ENCODE data around the gene PARD3.

Gene PARD3

DNA sequence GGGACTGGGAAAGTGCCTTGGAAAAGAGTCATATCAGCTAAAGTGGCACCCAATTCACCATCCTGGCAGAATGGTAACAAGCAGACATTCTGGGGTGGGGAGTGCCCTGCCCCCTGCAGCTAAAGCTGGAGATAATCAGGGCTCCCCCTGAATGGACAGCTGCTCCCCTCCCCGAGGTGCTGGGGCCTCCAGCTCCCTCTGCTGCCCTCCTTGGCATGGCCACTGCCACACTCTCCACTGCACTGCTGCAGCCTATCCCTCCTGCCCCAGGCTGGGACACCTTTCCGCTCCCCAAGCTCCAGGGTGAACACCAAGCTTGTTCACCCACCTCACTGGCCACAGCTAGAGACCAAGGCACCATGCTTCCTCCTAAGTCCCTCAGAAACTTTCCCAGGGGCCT is 9.8 kb upstream of the PARD3 start:
- DNase-seq (ENCODE audit: low read depth in 3 of 3) = no peak

GRCh38 chr10:34821587-34822585 is 6.8 kb upstream of the PARD3 start:
- no peak for DNase-seq (ENCODE audit: low read depth in 3 of 3)

- no peak for DNase-seq (ENCODE audit: low read depth in 3 of 3)
These were observed 2.5 kb upstream of the PARD3 start for GRCh38 chr10:34817586-34817985.

DNA sequence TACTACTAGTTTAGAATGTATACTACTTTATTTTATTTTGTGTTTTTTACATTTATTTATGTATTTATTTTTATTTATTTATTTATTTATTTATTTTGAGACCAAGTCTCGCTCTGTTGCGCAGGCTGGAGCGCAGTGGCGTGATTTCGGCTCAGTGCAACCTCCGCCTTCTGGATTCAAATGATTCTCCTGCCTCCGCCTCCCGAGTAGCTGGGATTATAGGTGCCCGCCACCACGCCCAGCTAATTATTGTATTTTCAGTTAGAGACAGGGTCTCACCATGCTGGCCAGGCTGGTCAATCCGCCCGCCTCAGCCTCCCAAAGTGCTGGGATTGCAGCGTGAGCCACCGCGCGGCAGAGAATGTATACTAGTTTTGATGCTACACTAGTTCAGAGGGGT is 2.0 kb upstream of the PARD3 start:
- DNase-seq (ENCODE audit: low read depth in 3 of 3) = no peak

- DNase-seq (ENCODE audit: low read depth in 3 of 3) = no peak
These were observed 1.5 kb upstream of the PARD3 start for GRCh38 chr10:34816501-34817002.

DNA sequence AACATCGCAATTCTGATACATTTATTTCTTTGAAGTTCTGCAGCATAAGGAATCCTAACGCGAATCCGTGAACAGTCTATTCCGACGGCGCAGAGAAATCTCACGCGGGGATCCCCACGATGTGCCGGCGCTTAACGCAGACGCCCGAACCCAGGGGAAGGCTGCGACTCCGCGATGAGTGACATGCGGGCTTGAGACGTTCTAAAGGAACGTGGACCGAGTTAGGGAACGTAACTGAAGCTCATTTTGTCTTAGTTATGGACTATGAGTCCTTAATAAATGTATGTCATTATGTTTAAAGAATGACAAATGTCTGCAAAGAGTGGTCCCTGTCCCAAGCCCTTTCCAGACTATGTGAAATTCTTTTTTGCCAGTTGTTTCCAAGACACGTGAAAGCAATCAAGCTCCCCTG is 995 bp upstream of the PARD3 start:
- DNase-seq (ENCODE audit: low read depth in 3 of 3) = no peak

DNA sequence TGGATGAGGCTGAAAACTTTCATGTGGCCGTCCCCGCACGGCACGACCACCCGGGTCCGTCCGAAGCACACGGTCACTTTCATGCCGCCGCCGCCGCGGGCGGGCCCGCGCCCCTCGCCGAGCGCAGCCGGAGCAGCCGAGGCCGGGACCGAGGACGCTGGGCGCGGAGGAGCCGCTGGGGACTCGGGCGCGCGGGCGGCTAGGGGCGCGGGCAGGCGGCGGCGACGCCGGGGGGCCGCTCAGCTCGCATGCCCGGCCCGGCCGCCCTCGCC is 247 bp downstream of the PARD3 start:
- no peak for DNase-seq (ENCODE audit: low read depth in 3 of 3)

GRCh38 chr10:34814223-34814912 is 728 bp downstream of the PARD3 start:
- no peak for DNase-seq (ENCODE audit: low read depth in 3 of 3)

DNA sequence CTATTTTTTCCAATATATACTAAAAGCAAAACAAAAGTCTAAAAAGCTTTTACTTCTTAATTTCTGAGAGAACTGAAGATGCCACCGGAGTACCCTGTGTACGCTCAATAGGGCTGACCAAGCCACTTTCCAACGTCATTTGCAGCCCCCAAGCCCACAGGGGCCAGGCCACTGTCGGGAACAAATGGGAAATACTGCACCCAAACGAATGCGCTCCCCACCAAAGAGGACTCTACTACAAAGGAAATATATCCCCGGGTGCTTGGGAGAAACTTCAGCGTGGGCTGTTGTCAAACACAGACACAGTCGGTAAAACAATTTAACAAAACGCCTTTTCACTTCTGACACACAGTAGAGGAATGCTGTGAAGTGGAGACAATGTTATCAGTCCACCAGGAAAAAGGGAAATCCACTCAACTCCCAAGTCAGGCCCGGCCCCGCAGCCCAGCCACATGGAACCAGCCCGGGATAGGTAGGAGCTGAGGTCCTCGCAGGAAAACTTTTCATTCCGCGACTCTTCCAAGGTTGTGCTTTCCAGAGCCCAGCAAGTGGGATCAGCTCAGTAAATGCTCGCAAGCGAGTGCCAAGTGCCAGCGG is 1.4 kb downstream of the PARD3 start:
- DNase-seq (ENCODE audit: low read depth in 3 of 3) = no peak

DNA sequence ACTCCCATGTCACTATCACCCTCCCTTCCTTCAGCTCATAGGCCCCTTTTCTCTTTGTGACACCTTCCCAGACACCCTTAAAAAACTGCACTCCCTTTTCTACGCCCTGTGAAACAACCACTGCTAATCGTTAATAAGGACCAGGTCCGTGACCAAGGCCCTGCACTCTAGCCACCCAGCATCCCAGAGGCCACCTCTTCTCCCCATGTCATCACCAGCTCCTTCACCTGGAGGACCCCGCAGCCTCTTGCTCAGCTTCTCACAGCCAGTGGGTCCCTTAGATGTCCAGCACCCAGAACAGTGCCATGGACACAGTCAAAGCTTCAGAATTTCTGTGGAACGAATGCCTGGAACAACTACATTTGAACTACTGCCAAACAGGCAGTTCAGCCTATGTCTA is 2.3 kb downstream of the PARD3 start:
- no peak for DNase-seq (ENCODE audit: low read depth in 3 of 3)

GRCh38 chr10:34811968-34812514 is 3.1 kb downstream of the PARD3 start:
- no peak for DNase-seq (ENCODE audit: low read depth in 3 of 3)

DNA sequence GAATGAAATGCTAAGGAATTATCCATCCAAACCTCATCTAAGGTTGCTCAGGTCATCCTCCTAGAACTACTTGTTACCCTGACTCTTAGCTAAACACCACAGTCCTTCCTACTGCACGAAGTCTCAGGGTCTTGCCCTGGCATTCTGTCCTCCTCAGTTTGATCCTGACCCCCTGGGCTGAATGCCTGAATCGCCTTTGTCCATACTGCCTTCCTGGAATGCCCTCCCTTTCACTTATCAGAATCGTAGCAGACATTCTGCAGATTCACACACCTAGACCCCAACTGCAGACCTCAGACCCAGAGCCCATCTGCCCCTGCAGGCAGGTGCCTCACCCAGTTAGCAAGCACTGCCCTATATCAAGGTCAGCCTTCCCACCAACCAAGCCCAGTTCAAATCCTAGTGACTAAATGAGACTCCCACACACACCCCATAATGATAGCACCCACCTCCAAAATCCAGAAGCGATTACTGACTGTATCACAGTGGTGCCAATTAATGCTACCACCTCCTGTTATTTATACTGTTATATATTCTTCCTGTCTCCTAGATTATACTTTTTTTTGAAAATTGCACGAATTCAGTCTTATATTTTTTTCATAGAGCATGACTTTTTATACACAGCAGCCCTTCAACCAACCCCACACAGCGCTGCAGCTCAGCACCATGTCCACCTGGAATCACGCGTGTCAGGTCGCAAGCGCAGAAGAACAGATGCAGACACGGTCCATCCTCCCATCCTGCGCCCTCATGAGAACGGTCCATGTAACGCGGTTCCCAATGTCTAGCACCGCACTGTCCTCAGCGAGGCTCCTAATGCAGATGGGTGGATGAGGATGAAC is 3.7 kb downstream of the PARD3 start:
- no peak for DNase-seq (ENCODE audit: low read depth in 3 of 3)

- DNase-seq (ENCODE audit: low read depth in 3 of 3) = no peak
These were observed 5.3 kb downstream of the PARD3 start for GRCh38 chr10:34809796-34810195.

DNA sequence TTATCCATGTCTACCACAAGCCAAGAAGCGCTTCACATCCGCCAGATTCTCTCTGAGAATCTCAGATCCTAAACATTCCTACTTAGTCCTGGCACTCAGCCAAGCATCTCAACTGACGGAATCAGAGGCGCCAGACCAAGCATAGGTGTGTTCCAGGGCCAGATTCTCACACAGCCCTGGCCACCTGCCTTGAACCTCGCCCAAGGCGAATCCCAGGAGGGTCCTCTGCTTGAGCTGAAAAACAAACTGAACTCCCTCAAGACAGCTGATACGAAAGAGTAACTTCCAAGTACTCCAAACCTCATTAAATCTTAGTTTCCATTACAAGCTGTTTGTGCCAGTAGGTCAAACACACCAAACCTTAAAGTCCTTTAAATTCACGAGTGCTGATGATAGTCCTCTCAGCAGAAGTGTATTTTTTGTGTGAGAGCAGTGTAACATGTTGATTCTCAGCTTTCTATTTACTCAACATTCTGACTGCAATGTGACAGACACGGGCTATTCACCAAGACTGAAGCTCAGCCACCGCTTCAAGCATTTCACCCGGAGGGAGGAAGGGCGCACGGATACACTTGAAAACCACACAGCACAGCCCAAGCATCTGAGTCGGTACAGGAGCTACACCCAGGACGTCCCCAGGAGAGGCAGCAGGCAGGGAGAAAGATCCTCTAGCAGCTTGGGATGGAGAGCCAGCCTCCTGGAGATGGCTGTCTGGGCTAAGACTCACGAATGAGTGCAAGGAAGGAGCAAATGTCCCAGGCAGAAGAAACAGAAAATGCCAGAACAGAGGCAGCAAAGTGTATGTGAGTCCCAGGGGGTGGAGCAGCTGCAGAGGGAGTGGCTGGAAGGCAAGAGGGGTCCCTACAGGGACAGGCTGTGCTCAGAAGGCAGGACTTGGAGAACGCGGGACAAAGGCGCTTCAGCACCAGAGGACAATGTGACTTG is 6.0 kb downstream of the PARD3 start:
- DNase-seq (ENCODE audit: low read depth in 3 of 3) = no peak

DNA sequence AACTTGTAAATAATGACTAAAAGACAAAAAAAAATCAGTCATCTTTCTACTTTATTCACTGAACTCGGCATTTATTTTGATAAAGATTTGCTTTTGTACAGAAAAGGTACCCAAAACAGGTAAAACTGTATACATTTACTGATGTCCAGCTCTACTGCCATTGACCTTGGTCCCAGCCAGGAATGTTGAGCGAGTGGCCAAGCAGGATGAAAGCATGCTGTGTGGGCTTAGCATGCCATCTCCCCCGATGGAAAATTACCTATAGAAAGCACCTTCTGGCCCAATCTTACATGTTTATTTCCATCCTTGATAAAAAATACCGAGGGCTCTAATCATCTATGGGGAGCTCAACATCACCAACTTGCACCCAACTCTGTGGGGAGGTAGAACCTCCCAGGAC is 6.8 kb downstream of the PARD3 start:
- no peak for DNase-seq (ENCODE audit: low read depth in 3 of 3)

- DNase-seq (ENCODE audit: low read depth in 3 of 3) = no peak
These were observed 10.8 kb downstream of the PARD3 start for GRCh38 chr10:34804306-34804705.

GRCh38 chr10:34802692-34803091 is 12.4 kb downstream of the PARD3 start:
- no peak for DNase-seq (ENCODE audit: low read depth in 3 of 3)

DNA sequence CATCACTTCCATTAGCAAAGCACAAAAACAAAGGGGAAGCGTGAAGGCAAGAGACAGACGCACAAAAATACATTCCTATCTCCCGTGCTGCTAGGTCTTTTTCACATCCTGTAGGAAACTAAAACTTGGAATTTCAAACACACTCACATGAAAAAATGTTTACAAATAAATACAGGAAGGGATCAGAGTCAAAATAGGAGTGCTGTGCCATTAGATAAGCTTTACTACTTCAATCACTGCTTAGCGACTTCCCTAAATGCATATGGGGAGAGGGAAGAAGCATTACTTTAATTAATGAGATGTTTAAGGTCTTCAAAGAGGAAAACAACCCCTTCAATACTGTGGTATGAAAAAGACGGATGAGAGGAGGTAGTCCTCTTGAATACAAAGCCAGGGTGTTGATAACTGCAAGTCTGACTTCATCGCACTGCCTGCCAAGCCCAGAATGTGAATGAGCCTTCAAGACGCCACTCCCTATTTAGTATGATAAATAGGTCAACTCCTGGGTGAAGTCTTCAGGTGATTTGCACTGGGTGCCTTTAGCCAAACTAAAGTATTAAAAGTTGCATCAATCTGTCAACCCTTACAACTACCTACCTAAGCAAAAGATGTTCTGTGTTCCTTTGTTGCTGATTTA is 13.9 kb downstream of the PARD3 start:
- no peak for DNase-seq (ENCODE audit: low read depth in 3 of 3)

DNA sequence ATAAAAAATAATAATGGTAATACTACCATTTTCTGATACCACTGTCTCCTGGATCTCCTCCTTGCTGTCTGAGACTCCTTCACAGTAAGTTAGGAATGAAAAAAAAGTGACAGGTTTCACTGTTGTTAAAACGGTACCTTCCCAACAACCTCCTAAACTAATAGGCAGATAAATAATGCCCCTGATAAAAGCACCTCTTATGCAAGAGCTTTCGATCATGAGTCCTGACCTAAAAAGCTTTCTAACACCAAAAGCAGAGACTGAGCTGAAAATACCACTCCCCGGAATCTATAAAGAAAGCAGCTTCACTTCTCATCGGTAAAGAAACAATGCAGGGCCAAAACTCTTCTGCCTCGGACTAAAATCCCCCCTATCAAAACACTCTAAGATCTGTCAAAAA is 14.5 kb downstream of the PARD3 start:
- DNase-seq (ENCODE audit: low read depth in 3 of 3) = no peak

DNA sequence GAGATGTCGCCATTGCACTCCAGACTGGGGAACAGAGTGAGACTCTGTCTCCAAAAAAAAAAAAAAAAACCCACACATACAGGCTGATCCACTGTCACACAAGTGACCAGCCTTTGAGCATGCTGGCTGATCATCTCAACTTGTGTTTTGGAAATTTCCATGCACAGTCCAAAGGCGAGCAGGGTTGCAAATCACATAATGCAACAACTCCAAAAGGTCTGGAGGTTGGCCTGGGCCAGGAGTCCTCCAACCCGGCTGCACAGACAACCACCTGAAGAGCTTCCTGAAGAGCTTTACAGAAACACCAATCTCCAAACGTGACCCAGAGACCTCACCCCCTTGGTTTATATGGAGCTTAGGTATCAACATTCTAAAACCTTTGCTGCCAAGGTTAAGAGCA is 16.4 kb downstream of the PARD3 start:
- no peak for DNase-seq (ENCODE audit: low read depth in 3 of 3)

Measured in stimulated activated CD4-positive, alpha-beta T cell treated with anti-CD3 and anti-CD28 coated beads, TNF-alpha, amount 100 ng/mL, for 48 hours (primary cell).